Transverse colon (tissue), 4 donors: Measurements from ENCODE around the gene ACOX2.

ENCODE experiments used
- CTCF ChIP-seq, 5 experiments: fragments of 200-600 bp in 3 of 5; fragments of 450-650 bp in 2 of 5; sonication (generic) in 3 of 5; IDR thresholded peaks; 1 replicate in 2 of 5; 2 replicates in 3 of 5; pipeline ENCODE4 v1.5.1; 2016 to 2017; ENCODE audit warnings: antibody characterized with exemption in 5 of 5, inconsistent platforms in 3 of 5, mild to moderate bottlenecking in 2 of 5, moderate library complexity in 1 of 5
- EP300 ChIP-seq: sonication (generic); formaldehyde crosslinking; IDR thresholded peaks from one replicate; pipeline ENCODE4 v1.6.1; 2017; ENCODE audit warnings: antibody characterized with exemption, low read depth
- POLR2A ChIP-seq: fragments of 450-650 bp; IDR thresholded peaks from one replicate; pipeline ENCODE4 v1.6.1; 2016; ENCODE audit warnings: antibody characterized with exemption, mild to moderate bottlenecking, moderate library complexity
- POLR2AphosphoS5 ChIP-seq, 3 donors: sonication (generic); formaldehyde crosslinking; IDR thresholded peaks; one replicate each; pipeline ENCODE4 v1.6.1; 2016; ENCODE audit warnings: antibody characterized with exemption in 3 of 3

- no peak for TF ChIP-seq CTCF (IDR thresholded peaks at IDR 0.05)
- no peak for TF ChIP-seq EP300
- TF ChIP-seq POLR2A = no peak
- TF ChIP-seq POLR2AphosphoS5 (IDR thresholded peaks at IDR 0.05) = no peak
Observed at GRCh38 chr3:58585994-58586393, 49.0 kb upstream of the ACOX2 start.
